Measurements from ENCODE around the gene GPS1. TPM values are rescaled to one million over a fixed set of nuclear protein-coding genes. Genes with fewer than 3 reads are reported as not detected.

GPS1 gene
- polyA plus RNA-seq, 1 experiment = 131 TPM

GRCh38 chr17:82056729-82057621 lies 5.3 kb downstream of the GPS1 start:
- ChIA-PET POLR2A (no interaction called here), CTCF (interaction anchor here (1.0 to 1.4 kb wide), 2 partner anchors 26 to 97 kb away, joined by 3 to 5 read pairs; no protein-coding TSS in a partner anchor)
- Histone ChIP-seq H3K27me3 (ENCODE audit: control insufficient read depth, insufficient read depth, low read length) (no peaks in the 10 kb centered on the region), H3K36me3 (ENCODE audit: control insufficient read depth, insufficient read depth, low read length) (peaks cover 60% of the 10 kb centered on the region), H3K4me3 (ENCODE audit: low read depth, low read length) (no peak overlapping the region)
- no peak for TF ChIP-seq CTCF (IDR thresholded peaks at IDR 0.05; ENCODE audit: insufficient read depth, low read depth, low read length)
- no peak for DNase-seq (ENCODE audit: low read depth)

DNA sequence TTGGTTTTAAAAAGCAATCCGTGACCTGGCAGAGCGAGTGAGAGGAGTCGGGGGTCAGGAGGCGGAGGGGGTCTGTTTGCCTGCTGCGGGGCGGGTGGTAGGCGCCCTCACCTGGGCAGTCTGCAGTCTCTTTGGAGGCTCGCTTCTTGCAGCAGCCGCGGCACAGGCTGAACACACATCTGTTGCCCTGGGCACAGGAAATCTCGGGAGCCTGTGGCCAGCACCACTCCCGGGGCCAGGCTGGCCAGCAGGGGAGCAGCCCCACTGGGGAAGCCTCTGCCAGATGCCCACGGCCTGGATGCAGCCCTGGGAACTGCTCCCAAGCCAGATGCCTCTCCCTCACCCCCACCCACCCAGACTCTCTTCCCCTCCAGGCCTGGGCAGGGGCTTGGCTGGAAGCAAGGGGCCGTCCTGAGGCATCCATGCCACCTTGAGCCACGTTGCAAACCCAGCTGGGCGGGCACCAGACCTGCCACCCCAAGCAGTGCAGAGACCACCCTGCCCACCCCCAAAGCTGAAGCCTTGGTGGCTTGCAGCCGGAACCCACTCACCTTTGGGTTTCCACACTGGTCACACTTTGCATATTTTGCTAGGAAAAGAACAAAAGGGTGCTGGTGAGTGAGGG lies 6.6 kb downstream of the GPS1 start:
- Histone ChIP-seq H3K27me3 (ENCODE audit: control insufficient read depth, insufficient read depth, low read length) (no peaks in the 10 kb centered on the region), H3K36me3 (ENCODE audit: control insufficient read depth, insufficient read depth, low read length) (peaks cover 69% of the 10 kb centered on the region), H3K4me3 (ENCODE audit: low read depth, low read length) (no peak overlapping the region)
- no peak for TF ChIP-seq CTCF (IDR thresholded peaks at IDR 0.05; ENCODE audit: insufficient read depth, low read depth, low read length)
- DNase-seq (ENCODE audit: low read depth) = no peak
- CTCF ChIA-PET = interaction anchor here (1.4 to 2.5 kb wide), 2 partner anchors 28 to 98 kb away, joined by 5 to 7 read pairs; no protein-coding TSS in a partner anchor
- POLR2A ChIA-PET = no interaction called here

DNA sequence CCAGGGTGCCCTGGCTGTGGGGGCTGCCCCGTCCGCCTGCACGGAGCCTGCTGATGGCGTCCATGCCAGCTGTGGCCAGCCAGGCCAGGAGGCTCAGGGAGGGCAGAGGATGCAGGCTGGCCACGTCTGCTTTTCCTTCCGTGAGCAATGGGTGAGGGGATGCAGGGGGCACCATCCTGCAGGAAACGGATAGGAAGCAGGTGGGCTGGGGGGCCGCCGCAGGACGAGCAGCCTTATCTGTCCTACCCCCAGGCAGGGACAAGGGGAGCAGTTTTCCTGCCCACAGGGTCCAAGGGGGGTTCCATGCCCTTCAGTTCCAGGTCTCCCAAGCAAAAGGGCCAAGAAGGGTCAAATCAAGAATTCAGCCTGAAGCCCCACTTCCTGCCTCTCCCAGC lies 7.2 kb downstream of the GPS1 start:
- no peaks in the 10 kb centered on the region for H3K27me3 ChIP-seq (ENCODE audit: control insufficient read depth, insufficient read depth, low read length)
- TF ChIP-seq CTCF (IDR thresholded peaks at IDR 0.05; ENCODE audit: insufficient read depth, low read depth, low read length) = no peak
- ChIA-PET CTCF (interaction anchor here (2.5 kb wide), 1 partner anchor 29 kb away, joined by 7 read pairs; no protein-coding TSS in a partner anchor), POLR2A (no interaction called here)
- no peak for DNase-seq (ENCODE audit: low read depth)
- H3K36me3 ChIP-seq (ENCODE audit: control insufficient read depth, insufficient read depth, low read length) = peaks cover 68% of the 10 kb centered on the region
- H3K4me3 ChIP-seq (ENCODE audit: low read depth, low read length) = no peak overlapping the region

DNA sequence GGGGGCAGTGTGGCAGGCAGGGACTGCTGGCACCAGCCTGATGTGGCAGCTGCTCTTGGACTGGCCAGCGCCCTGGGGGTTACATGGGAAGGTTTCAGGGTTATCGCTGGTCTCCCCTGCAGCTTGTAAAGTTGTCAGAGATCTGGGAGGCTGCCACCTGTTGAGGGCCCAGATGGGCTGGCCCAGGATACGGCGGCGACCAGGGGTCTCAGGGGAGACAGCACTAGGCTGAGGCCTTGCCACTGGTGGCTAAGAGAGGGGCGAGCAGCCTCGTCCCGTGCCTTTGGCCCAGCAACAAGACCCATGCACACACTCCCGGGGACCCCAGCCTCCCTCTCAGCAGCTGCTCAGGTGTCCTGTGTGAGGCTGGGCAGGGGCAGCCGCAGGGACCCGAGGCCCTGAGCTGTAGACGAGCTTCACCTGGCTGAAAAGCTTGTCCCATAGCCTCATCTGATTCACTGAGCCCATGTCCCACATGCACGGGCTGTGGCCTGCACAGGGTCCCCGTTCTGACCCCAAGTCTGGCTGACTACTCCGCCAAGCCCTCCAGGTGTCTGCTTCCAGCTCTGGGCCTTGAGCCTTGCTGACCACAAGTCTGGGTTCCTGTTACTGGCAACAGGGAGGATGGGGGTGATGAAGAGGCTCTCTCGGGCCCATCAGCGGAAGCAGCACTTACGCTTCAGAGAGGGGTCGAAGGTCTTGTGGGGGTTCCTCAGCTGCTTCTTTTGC lies 7.7 kb downstream of the GPS1 start:
- ChIA-PET CTCF (interaction anchor here (2.5 kb wide), 1 partner anchor 29 kb away, joined by 7 read pairs; no protein-coding TSS in a partner anchor), POLR2A (no interaction called here)
- Histone ChIP-seq H3K4me3 (ENCODE audit: low read depth, low read length) (no peak overlapping the region), H3K27me3 (ENCODE audit: control insufficient read depth, insufficient read depth, low read length) (no peaks in the 10 kb centered on the region), H3K36me3 (ENCODE audit: control insufficient read depth, insufficient read depth, low read length) (peaks cover 64% of the 10 kb centered on the region)
- no peak for DNase-seq (ENCODE audit: low read depth)
- no peak for TF ChIP-seq CTCF (IDR thresholded peaks at IDR 0.05; ENCODE audit: insufficient read depth, low read depth, low read length)

GRCh38 chr17:82060001-82060380 lies 8.3 kb downstream of the GPS1 start:
- no peak for DNase-seq (ENCODE audit: low read depth)
- Histone ChIP-seq H3K36me3 (ENCODE audit: control insufficient read depth, insufficient read depth, low read length) (peaks cover 61% of the 10 kb centered on the region), H3K4me3 (ENCODE audit: low read depth, low read length) (no peak overlapping the region), H3K27me3 (ENCODE audit: control insufficient read depth, insufficient read depth, low read length) (no peaks in the 10 kb centered on the region)
- ChIA-PET POLR2A (no interaction called here), CTCF (interaction anchor here (2.5 kb wide), 1 partner anchor 30 kb away, joined by 7 read pairs; no protein-coding TSS in a partner anchor)
- no peak for TF ChIP-seq CTCF (IDR thresholded peaks at IDR 0.05; ENCODE audit: insufficient read depth, low read depth, low read length)

Measured in BJ (cell line).